GM21381 (cell line): ENCODE results near the gene GULP1.

Experiments
- ATAC-seq: cut with Tn5 transposase; IDR thresholded peaks from one replicate; pipeline ENCODE4 v1.9.1; 2021; ENCODE audit warnings: mild to moderate bottlenecking, moderate library complexity; ENCODE audit not compliant: unreplicated experiment

Gene GULP1

GRCh38 chr2:188365058-188365641 lies 73.5 kb downstream of the GULP1 start:
- ATAC-seq = no peak

- ATAC-seq = no peak
Measured at GRCh38 chr2:188367164-188367563, 75.5 kb downstream of the GULP1 start.

- ATAC-seq = no peak
Measured at GRCh38 chr2:188369365-188369764, 77.7 kb downstream of the GULP1 start.

GRCh38 chr2:188378371-188378950 lies 86.8 kb downstream of the GULP1 start:
- ATAC-seq = no peak

GRCh38 chr2:188379748-188380147 lies 88.1 kb downstream of the GULP1 start:
- ATAC-seq = no peak

GRCh38 chr2:188380280-188380679 lies 88.6 kb downstream of the GULP1 start:
- no peak for ATAC-seq

GRCh38 chr2:188381614-188382013 lies 89.9 kb downstream of the GULP1 start:
- no peak for ATAC-seq

GRCh38 chr2:188382107-188382506 lies 90.4 kb downstream of the GULP1 start:
- no peak for ATAC-seq

GRCh38 chr2:188383158-188383557 lies 91.5 kb downstream of the GULP1 start:
- ATAC-seq = no peak

GRCh38 chr2:188385857-188386256 lies 94.2 kb downstream of the GULP1 start:
- no peak for ATAC-seq

- no peak for ATAC-seq
Measured at GRCh38 chr2:188388831-188389230, 97.2 kb downstream of the GULP1 start.

- no peak for ATAC-seq
Measured at GRCh38 chr2:188391354-188391753, 99.7 kb downstream of the GULP1 start.

GRCh38 chr2:188394931-188395472 lies 103.3 kb downstream of the GULP1 start:
- ATAC-seq = no peak

GRCh38 chr2:188395903-188396689 lies 104.4 kb downstream of the GULP1 start:
- ATAC-seq = no peak

GRCh38 chr2:188399159-188399558 lies 107.5 kb downstream of the GULP1 start:
- no peak for ATAC-seq

- ATAC-seq = no peak
Measured at GRCh38 chr2:188403676-188404075, 112.0 kb downstream of the GULP1 start.

- no peak for ATAC-seq
Measured at GRCh38 chr2:188404341-188405004, 112.8 kb downstream of the GULP1 start.

GRCh38 chr2:188406414-188406813 lies 114.7 kb downstream of the GULP1 start:
- no peak for ATAC-seq

- ATAC-seq = no peak
Measured at GRCh38 chr2:188410504-188411235, 119.0 kb downstream of the GULP1 start.

GRCh38 chr2:188412190-188412589 lies 120.5 kb downstream of the GULP1 start:
- ATAC-seq = no peak

- ATAC-seq = no peak
Measured at GRCh38 chr2:188414411-188414810, 122.7 kb downstream of the GULP1 start.
